B cell (primary cell): ENCODE results near the gene ST8SIA1.

ENCODE experiments used
- CTCF ChIP-seq: fragments of 200-600 bp; IDR thresholded peaks from one replicate; pipeline ENCODE4 v1.8.0; 2022; ENCODE audit warnings: antibody characterized with exemption, mild to moderate bottlenecking
- EZH2 ChIP-seq: IDR thresholded peaks from 2 replicates; pipeline ENCODE4 v1.6.1; 2012; ENCODE audit warnings: borderline replicate concordance, low read depth, mild to moderate bottlenecking, moderate library complexity, low read length; ENCODE audit not compliant: insufficient read depth, poor library complexity, severe bottlenecking

- TF ChIP-seq CTCF (no peak), EZH2 (no peak)
These were observed 143.5 kb downstream of the ST8SIA1 start for GRCh38 chr12:22190969-22191368.
